ENCODE results near the gene SCN8A.

DNA sequence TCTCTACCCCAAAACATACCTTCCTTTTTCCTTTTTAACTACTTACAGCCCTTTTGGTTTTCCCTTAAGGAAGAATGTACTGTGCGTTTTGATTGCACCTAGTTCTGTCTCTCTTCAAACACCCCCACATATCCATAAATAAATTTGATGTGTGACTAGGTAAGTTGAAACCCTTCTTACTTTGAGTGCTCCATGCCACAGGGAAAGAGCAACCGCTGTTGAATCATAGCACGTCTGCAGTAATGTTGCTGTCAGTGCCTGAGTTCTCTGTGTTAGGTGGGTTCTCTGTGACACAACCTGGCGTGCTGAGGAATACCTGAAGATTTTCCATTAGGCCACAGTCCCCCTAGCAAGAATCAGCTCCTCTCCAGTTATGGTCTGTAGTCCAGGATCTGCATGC lies 155.4 kb downstream of the SCN8A start:
- TF ChIP-seq EZH2 (IDR thresholded peaks at IDR 0.05; ENCODE audit: low read depth, unreplicated experiment), result no peak
- TF ChIP-seq POLR2AphosphoS5 (IDR thresholded peaks at IDR 0.05; ENCODE audit: low read depth), result no peak
- TF ChIP-seq, protein P1, sequence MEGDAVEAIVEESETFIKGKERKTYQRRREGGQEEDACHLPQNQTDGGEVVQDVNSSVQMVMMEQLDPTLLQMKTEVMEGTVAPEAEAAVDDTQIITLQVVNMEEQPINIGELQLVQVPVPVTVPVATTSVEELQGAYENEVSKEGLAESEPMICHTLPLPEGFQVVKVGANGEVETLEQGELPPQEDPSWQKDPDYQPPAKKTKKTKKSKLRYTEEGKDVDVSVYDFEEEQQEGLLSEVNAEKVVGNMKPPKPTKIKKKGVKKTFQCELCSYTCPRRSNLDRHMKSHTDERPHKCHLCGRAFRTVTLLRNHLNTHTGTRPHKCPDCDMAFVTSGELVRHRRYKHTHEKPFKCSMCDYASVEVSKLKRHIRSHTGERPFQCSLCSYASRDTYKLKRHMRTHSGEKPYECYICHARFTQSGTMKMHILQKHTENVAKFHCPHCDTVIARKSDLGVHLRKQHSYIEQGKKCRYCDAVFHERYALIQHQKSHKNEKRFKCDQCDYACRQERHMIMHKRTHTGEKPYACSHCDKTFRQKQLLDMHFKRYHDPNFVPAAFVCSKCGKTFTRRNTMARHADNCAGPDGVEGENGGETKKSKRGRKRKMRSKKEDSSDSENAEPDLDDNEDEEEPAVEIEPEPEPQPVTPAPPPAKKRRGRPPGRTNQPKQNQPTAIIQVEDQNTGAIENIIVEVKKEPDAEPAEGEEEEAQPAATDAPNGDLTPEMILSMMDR (conservative IDR thresholded peaks at IDR 0.05; ENCODE audit: low read depth in 2 of 2), result no peak
- TF ChIP-seq, protein P2, sequence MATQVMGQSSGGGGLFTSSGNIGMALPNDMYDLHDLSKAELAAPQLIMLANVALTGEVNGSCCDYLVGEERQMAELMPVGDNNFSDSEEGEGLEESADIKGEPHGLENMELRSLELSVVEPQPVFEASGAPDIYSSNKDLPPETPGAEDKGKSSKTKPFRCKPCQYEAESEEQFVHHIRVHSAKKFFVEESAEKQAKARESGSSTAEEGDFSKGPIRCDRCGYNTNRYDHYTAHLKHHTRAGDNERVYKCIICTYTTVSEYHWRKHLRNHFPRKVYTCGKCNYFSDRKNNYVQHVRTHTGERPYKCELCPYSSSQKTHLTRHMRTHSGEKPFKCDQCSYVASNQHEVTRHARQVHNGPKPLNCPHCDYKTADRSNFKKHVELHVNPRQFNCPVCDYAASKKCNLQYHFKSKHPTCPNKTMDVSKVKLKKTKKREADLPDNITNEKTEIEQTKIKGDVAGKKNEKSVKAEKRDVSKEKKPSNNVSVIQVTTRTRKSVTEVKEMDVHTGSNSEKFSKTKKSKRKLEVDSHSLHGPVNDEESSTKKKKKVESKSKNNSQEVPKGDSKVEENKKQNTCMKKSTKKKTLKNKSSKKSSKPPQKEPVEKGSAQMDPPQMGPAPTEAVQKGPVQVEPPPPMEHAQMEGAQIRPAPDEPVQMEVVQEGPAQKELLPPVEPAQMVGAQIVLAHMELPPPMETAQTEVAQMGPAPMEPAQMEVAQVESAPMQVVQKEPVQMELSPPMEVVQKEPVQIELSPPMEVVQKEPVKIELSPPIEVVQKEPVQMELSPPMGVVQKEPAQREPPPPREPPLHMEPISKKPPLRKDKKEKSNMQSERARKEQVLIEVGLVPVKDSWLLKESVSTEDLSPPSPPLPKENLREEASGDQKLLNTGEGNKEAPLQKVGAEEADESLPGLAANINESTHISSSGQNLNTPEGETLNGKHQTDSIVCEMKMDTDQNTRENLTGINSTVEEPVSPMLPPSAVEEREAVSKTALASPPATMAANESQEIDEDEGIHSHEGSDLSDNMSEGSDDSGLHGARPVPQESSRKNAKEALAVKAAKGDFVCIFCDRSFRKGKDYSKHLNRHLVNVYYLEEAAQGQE (IDR thresholded peaks at IDR 0.05; ENCODE audit: unreplicated experiment), result no peak
- TF ChIP-seq CREB1 (CRISPR knock-in tag; IDR thresholded peaks at IDR 0.05; ENCODE audit: low read depth), result no peak
- no peak for TF ChIP-seq EZH2phosphoT487 (IDR thresholded peaks at IDR 0.05; ENCODE audit: unreplicated experiment)
- TF ChIP-seq, protein P3, sequence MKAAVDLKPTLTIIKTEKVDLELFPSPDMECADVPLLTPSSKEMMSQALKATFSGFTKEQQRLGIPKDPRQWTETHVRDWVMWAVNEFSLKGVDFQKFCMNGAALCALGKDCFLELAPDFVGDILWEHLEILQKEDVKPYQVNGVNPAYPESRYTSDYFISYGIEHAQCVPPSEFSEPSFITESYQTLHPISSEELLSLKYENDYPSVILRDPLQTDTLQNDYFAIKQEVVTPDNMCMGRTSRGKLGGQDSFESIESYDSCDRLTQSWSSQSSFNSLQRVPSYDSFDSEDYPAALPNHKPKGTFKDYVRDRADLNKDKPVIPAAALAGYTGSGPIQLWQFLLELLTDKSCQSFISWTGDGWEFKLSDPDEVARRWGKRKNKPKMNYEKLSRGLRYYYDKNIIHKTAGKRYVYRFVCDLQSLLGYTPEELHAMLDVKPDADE (IDR thresholded peaks at IDR 0.05), result no peak

Measured in GM23338 (cell line).